AG08396 (cell line): Measurements from ENCODE around the gene UGT3A1.
"Not testable (repeated sequence)": the region's sequence is repeated elsewhere in the genome, so short reads cannot be mapped to it uniquely, and the experiment has no call there.

Experiments used
- DNase-seq: peaks from one replicate; pipeline ENCODE4 v3.0.0; 2012; ENCODE audit warnings: low spot score, mixed read lengths

Gene UGT3A1

GRCh38 chr5:35990941-35991611, at the start of gene UGT3A1:
Gene UGT3A1, minus strand, starts transcription at chr5:35991390. Its CDS starts 150 bp downstream, at chr5:35991240.
- no peak for DNase-seq

- no peak for DNase-seq
These were observed 44.5 kb upstream of the UGT3A1 start for GRCh38 chr5:36035696-36036095.

GRCh38 chr5:36034536-36035134, 43.4 kb upstream of the UGT3A1 start:
- DNase-seq, result not testable (repeated sequence)

- DNase-seq, result no peak
These were observed 42.3 kb upstream of the UGT3A1 start for GRCh38 chr5:36033486-36033885.

- DNase-seq, result no peak
These were observed 41.9 kb upstream of the UGT3A1 start for GRCh38 chr5:36033047-36033446.

GRCh38 chr5:36031223-36031622, 40.0 kb upstream of the UGT3A1 start:
- no peak for DNase-seq

GRCh38 chr5:36029914-36030313, 38.7 kb upstream of the UGT3A1 start:
- DNase-seq, result no peak

GRCh38 chr5:36028816-36029465, 37.8 kb upstream of the UGT3A1 start:
- no peak for DNase-seq

- DNase-seq, result no peak
These were observed 36.5 kb upstream of the UGT3A1 start for GRCh38 chr5:36027711-36028110.

- no peak for DNase-seq
These were observed 35.7 kb upstream of the UGT3A1 start for GRCh38 chr5:36026706-36027465.

GRCh38 chr5:36022246-36022645, 31.1 kb upstream of the UGT3A1 start:
- not testable (repeated sequence) for DNase-seq

GRCh38 chr5:36019584-36019983, 28.4 kb upstream of the UGT3A1 start:
- DNase-seq, result not testable (repeated sequence)

GRCh38 chr5:36017622-36018021, 26.4 kb upstream of the UGT3A1 start:
- no peak for DNase-seq

GRCh38 chr5:36017004-36017403, 25.8 kb upstream of the UGT3A1 start:
- no peak for DNase-seq

- DNase-seq, result no peak
These were observed 22.0 kb upstream of the UGT3A1 start for GRCh38 chr5:36013182-36013581.

- no peak for DNase-seq
These were observed 18.5 kb upstream of the UGT3A1 start for GRCh38 chr5:36009698-36010097.

GRCh38 chr5:36007366-36007765, 16.2 kb upstream of the UGT3A1 start:
- no peak for DNase-seq

GRCh38 chr5:36006163-36006562, 15.0 kb upstream of the UGT3A1 start:
- DNase-seq, result no peak

- no peak for DNase-seq
These were observed 9.8 kb upstream of the UGT3A1 start for GRCh38 chr5:36001032-36001431.

- DNase-seq, result no peak
These were observed 8.4 kb upstream of the UGT3A1 start for GRCh38 chr5:35999547-35999946.

GRCh38 chr5:35996076-35996475, 4.9 kb upstream of the UGT3A1 start:
- DNase-seq, result no peak

- no peak for DNase-seq
These were observed 670 bp downstream of the UGT3A1 start for GRCh38 chr5:35990520-35990919.

- DNase-seq, result no peak
These were observed 2.7 kb downstream of the UGT3A1 start for GRCh38 chr5:35988529-35988928.
